SK-N-SH treated with all-trans-retinoic acid at 6 μM for 48 hours (cell line): Measurements from ENCODE around the gene KIF11.

Source experiments
- ARNTL ChIP-seq: fragments of 450-650 bp; formaldehyde crosslinking; IDR thresholded peaks from 2 replicates; pipeline ENCODE4 v1.5.0; 2020; ENCODE audit warnings: low read depth, mild to moderate bottlenecking, moderate library complexity, borderline replicate concordance
- ZFP3 ChIP-seq: fragments of 250-450 bp; sonication (Bioruptor Pico); IDR thresholded peaks from 2 replicates; pipeline ENCODE4 v1.5.0; 2020; ENCODE audit warnings: mild to moderate bottlenecking, moderate library complexity
- ZNF8 ChIP-seq: fragments of 450-650 bp; formaldehyde crosslinking; IDR thresholded peaks from 2 replicates; pipeline ENCODE4 v1.5.0; 2020; ENCODE audit warnings: mild to moderate bottlenecking, moderate library complexity

GRCh38 chr10:92615515-92615914 lies 22.6 kb downstream of the KIF11 start:
- TF ChIP-seq ZFP3 (CRISPR knock-in tag), result no peak
- no peak for TF ChIP-seq ARNTL (CRISPR knock-in tag)
- TF ChIP-seq ZNF8 (CRISPR knock-in tag), result no peak
